Keratinocyte (primary cell): ENCODE results near the gene TJP2.

Source experiments
- EZH2 ChIP-seq: IDR thresholded peaks from one replicate; pipeline ENCODE4 v1.6.1; 2012; ENCODE audit warnings: inconsistent platforms, mild to moderate bottlenecking, low read length, moderate library complexity
- TF ChIP-seq, protein P1 (sequence below), 3 experiments: IDR thresholded peaks in 1 of 3; conservative IDR thresholded peaks in 1 of 3; optimal IDR thresholded peaks in 1 of 3; 2 replicates in 2 of 3; 3 replicates in 1 of 3; pipeline versions ENCODE3 to v1.5.1; 2011; ENCODE audit warnings: low read length in 3 of 3, mild to moderate bottlenecking in 3 of 3, moderate library complexity in 2 of 3, control low read depth in 1 of 3, inconsistent platforms in 1 of 3; ENCODE audit not compliant: insufficient read depth in 2 of 3; ENCODE audit errors: extremely low read depth in 1 of 3

DNA sequence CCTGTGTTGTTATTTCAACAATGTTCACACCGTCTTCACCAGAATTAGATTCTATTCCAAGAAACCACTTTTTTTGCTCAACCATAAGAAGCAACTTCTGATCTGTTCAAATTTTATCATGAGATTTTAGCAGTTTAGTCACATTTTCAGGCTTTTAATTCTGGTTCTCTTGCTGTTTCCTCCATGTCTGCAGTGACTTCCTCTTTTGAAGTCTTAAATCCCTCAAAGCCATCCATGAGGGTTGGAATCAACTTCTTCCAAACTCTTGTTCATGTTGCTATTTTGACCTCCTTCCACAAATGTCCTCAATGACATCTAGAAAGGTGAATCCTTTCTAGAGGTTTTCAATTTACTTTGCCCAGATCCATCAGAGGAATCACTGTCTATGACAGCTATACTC lies 125.2 kb downstream of the TJP2 start:
- TF ChIP-seq, protein P1, sequence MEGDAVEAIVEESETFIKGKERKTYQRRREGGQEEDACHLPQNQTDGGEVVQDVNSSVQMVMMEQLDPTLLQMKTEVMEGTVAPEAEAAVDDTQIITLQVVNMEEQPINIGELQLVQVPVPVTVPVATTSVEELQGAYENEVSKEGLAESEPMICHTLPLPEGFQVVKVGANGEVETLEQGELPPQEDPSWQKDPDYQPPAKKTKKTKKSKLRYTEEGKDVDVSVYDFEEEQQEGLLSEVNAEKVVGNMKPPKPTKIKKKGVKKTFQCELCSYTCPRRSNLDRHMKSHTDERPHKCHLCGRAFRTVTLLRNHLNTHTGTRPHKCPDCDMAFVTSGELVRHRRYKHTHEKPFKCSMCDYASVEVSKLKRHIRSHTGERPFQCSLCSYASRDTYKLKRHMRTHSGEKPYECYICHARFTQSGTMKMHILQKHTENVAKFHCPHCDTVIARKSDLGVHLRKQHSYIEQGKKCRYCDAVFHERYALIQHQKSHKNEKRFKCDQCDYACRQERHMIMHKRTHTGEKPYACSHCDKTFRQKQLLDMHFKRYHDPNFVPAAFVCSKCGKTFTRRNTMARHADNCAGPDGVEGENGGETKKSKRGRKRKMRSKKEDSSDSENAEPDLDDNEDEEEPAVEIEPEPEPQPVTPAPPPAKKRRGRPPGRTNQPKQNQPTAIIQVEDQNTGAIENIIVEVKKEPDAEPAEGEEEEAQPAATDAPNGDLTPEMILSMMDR (optimal IDR thresholded peaks at IDR 0.05 in 1 of 3, IDR thresholded peaks at IDR 0.05 in 1 of 3, conservative IDR thresholded peaks at IDR 0.05 in 1 of 3; ENCODE audit: extremely low read depth in 1 of 3, insufficient read depth in 2 of 3, low read length in 3 of 3): no peak
- no peak for TF ChIP-seq EZH2
